ENCODE measurements around the gene CSKMT.

DNA sequence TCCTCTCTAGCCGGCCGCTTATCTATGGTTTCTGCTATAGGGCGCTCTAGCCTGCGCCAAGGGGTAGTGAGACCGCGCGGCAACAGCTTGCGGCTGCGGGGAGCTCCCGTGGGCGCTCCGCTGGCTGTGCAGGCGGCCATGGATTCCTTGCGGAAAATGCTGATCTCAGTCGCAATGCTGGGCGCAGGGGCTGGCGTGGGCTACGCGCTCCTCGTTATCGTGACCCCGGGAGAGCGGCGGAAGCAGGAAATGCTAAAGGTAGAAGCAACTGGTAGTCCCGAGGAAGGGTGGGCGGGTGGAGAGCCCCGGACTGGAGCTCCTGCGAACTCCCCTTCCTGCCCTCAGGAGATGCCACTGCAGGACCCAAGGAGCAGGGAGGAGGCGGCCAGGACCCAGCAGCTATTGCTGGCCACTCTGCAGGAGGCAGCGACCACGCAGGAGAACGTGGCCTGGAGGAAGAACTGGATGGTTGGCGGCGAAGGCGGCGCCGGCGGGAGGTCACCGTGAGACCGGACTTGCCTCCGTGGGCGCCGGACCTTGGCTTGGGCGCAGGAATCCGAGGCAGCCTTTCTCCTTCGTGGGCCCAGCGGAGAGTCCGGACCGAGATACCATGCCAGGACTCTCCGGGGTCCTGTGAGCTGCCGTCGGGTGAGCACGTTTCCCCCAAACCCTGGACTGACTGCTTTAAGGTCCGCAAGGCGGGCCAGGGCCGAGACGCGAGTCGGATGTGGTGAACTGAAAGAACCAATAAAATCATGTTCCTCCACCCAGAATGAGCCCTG is 6.7 kb downstream of the CSKMT start, which contains the start of the genes LBHD1 and UQCC3:
- peak; percentile 84 to 85 for TF ChIP-seq POLR2AphosphoS5 (IDR thresholded peaks at IDR 0.05; ENCODE audit: insufficient read depth in 1 of 2, low read depth in 1 of 2)
- TF ChIP-seq, protein P1, sequence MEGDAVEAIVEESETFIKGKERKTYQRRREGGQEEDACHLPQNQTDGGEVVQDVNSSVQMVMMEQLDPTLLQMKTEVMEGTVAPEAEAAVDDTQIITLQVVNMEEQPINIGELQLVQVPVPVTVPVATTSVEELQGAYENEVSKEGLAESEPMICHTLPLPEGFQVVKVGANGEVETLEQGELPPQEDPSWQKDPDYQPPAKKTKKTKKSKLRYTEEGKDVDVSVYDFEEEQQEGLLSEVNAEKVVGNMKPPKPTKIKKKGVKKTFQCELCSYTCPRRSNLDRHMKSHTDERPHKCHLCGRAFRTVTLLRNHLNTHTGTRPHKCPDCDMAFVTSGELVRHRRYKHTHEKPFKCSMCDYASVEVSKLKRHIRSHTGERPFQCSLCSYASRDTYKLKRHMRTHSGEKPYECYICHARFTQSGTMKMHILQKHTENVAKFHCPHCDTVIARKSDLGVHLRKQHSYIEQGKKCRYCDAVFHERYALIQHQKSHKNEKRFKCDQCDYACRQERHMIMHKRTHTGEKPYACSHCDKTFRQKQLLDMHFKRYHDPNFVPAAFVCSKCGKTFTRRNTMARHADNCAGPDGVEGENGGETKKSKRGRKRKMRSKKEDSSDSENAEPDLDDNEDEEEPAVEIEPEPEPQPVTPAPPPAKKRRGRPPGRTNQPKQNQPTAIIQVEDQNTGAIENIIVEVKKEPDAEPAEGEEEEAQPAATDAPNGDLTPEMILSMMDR (IDR thresholded peaks at IDR 0.05), result no peak
- TF ChIP-seq POLR2A (IDR thresholded peaks at IDR 0.05), result peak in 1 of 2 donors; percentile 29
